ENCODE measurements around the gene OSTN.

DNA sequence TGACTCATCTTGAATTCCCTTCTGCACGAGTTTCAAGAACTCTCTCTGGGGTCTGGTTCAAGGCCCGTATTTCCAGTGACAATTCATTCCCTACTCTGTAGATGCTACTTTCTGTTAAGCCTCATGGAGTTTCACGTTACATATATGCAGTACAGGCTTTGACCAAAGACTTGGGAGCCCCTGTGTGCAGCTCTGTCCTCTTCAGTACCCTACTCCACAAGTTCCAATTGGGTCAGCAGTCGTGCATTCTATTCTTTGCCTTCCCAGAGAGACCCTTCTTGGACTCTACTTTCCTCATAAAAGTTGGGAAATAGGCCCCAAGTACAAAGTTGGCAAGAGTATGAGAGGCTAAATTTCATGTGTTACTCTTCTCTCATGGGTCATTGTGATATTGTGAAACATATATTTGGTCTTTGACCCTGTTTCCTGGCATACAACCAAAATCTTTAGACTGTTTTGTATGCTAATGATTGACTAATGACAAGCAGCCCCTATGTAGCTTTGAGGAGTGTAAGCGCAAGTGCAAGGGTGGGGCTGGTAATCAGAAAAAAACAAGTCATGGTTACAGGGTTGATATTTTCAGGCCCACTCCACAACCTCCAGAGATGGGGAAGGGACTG, 115.2 kb downstream of the OSTN start:
- TF ChIP-seq, protein P1, sequence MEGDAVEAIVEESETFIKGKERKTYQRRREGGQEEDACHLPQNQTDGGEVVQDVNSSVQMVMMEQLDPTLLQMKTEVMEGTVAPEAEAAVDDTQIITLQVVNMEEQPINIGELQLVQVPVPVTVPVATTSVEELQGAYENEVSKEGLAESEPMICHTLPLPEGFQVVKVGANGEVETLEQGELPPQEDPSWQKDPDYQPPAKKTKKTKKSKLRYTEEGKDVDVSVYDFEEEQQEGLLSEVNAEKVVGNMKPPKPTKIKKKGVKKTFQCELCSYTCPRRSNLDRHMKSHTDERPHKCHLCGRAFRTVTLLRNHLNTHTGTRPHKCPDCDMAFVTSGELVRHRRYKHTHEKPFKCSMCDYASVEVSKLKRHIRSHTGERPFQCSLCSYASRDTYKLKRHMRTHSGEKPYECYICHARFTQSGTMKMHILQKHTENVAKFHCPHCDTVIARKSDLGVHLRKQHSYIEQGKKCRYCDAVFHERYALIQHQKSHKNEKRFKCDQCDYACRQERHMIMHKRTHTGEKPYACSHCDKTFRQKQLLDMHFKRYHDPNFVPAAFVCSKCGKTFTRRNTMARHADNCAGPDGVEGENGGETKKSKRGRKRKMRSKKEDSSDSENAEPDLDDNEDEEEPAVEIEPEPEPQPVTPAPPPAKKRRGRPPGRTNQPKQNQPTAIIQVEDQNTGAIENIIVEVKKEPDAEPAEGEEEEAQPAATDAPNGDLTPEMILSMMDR (IDR thresholded peaks at IDR 0.05; ENCODE audit: extremely low read depth in 1 of 2, insufficient read depth in 1 of 2, low read depth in 1 of 2, low read length in 2 of 2) = no peak
- TF ChIP-seq, protein P2, sequence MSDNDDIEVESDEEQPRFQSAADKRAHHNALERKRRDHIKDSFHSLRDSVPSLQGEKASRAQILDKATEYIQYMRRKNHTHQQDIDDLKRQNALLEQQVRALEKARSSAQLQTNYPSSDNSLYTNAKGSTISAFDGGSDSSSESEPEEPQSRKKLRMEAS (IDR thresholded peaks at IDR 0.05; ENCODE audit: insufficient read depth, insufficient read length) = no peak
- no peak for TF ChIP-seq EZH2 (IDR thresholded peaks at IDR 0.05; ENCODE audit: borderline replicate concordance, low read depth, low read length, severe bottlenecking)
- TF ChIP-seq POLR2AphosphoS5 (IDR thresholded peaks at IDR 0.05; ENCODE audit: insufficient read depth, low read depth, low read length) = no peak
- TF ChIP-seq POLR2A (IDR thresholded peaks at IDR 0.05; ENCODE audit: low read depth, low read length) = no peak

Measured in endothelial cell of umbilical vein (primary cell).